K562 (cell line): ENCODE results near the gene RIT1. TPM values are rescaled to one million over a fixed set of nuclear protein-coding genes. Genes with fewer than 3 reads are reported as not detected.

Source experiments
- ATAC-seq: fragments of 200-7000 bp; cut with Tn5 transposase; 3 replicates; pipeline ENCODE4 v1.9.1; 2020; ENCODE audit warnings: moderate library complexity
- BruUV-seq: library from RNA; stranded (reverse); fragments of 400-500 nt; replicated peaks from 2 replicates; lab custom pipeline; 2021; lab: Mats Ljungman, UMichigan
- CTCF ChIA-PET: fragments of 300-600 bp; formaldehyde crosslinking; extraction: SDS; loops from one replicate; lab custom pipeline; 2021; ENCODE audit warnings: low intra/inter-chr PET ratio; lab: Yijun Ruan, JAX
- POLR2A ChIA-PET: fragments of 300-600, 350-650 bp; sonication (Branson Sonifier 250); formaldehyde crosslinking; extraction: SDS; loops from one replicate; lab custom pipeline; 2021; ENCODE audit warnings: antibody characterized with exemption, inconsistent platforms; lab: Yijun Ruan, JAX
- DNase-seq, 4 experiments: peaks; one replicate each; pipeline versions ENCODE4 v3.0.0 to v3.0.0-alpha.2; 2011 to 2018; ENCODE audit warnings: low spot score in 3 of 4, mixed read lengths in 3 of 4; ENCODE audit errors: extremely low read depth in 1 of 4
- FAIRE-seq: peaks from 2 replicates; lab custom pipeline; 2011; peaks lifted over from hg19 to GRCh38; lab: Jason Lieb, UNC
- H2AFZ ChIP-seq: 2 replicates; pipeline ENCODE4 v1.6.0; 2011; ENCODE audit warnings: low read depth, low read length, control low read depth, inconsistent platforms
- H3K27ac ChIP-seq: fragments of 200-600 bp; 3 replicates; pipeline ENCODE4 v1.8.0; 2011; ENCODE audit warnings: low read depth, mild to moderate bottlenecking, control low read depth, inconsistent platforms, low read length, moderate library complexity, mixed read lengths; ENCODE audit errors: extremely low read depth
- H3K27me3 ChIP-seq, 2 experiments: fragments of 300-600 bp in 1 of 2; 2 replicates in 1 of 2; 3 replicates in 1 of 2; pipeline versions ENCODE4 v1.6.0 to v1.8.0; 2011; ENCODE audit warnings: inconsistent platforms in 2 of 2, low read length in 2 of 2, mild to moderate bottlenecking in 1 of 2, mixed read lengths in 1 of 2, moderate library complexity in 1 of 2; ENCODE audit not compliant: control insufficient read depth in 2 of 2, insufficient read depth in 2 of 2
- H3K36me3 ChIP-seq: fragments of 300-600 bp; 3 replicates; pipeline ENCODE4 v1.8.0; 2011; ENCODE audit warnings: mild to moderate bottlenecking, low read length, inconsistent platforms; ENCODE audit not compliant: control insufficient read depth, insufficient read depth
- H3K4me1 ChIP-seq, 2 experiments: fragments of 200-600 bp in 1 of 2; replicated peaks in 1 of 2; 2 replicates in 1 of 2; 3 replicates in 1 of 2; pipeline versions ENCODE4 v1.5.1 to v1.8.0; 2011; ENCODE audit warnings: inconsistent platforms in 2 of 2, low read length in 2 of 2, mild to moderate bottlenecking in 1 of 2, mixed read lengths in 1 of 2, moderate library complexity in 1 of 2; ENCODE audit not compliant: control insufficient read depth in 2 of 2, insufficient read depth in 2 of 2
- H3K4me2 ChIP-seq: 2 replicates; pipeline ENCODE4 v1.6.1; 2011; ENCODE audit warnings: low read length, control low read depth, inconsistent platforms, mixed read lengths; ENCODE audit not compliant: insufficient read depth
- H3K4me3 ChIP-seq: fragments of 200-600 bp; sonication (generic), shearing (Covaris generic); 2 replicates; pipeline ENCODE4 v1.5.1; 2016; ENCODE audit warnings: control low read depth, inconsistent platforms
- H3K79me2 ChIP-seq: fragments of 200-600 bp; 3 replicates; pipeline ENCODE4 v1.8.0; 2011; ENCODE audit warnings: low read length, inconsistent platforms; ENCODE audit not compliant: control insufficient read depth, insufficient read depth
- H3K9ac ChIP-seq, 2 experiments: 2 replicates each; pipeline versions ENCODE4 v1.6.0 to v1.6.1; 2011; ENCODE audit warnings: low read depth in 2 of 2, low read length in 2 of 2, control low read depth in 1 of 2, inconsistent platforms in 1 of 2, mild to moderate bottlenecking in 1 of 2, mixed read lengths in 1 of 2; ENCODE audit not compliant: insufficient read depth in 1 of 2
- H3K9me1 ChIP-seq: one replicate; pipeline ENCODE4 v1.6.0; 2011; ENCODE audit warnings: inconsistent platforms, mild to moderate bottlenecking, low read length, moderate library complexity; ENCODE audit not compliant: control insufficient read depth, insufficient read depth
- H3K9me3 ChIP-seq: replicated peaks from 2 replicates; pipeline ENCODE4 v1.5.1; 2011; ENCODE audit warnings: low read depth, low read length, inconsistent platforms; ENCODE audit not compliant: control insufficient read depth, insufficient read depth
- H4K20me1 ChIP-seq: replicated peaks from 2 replicates; pipeline ENCODE4 v1.6.1; 2011; ENCODE audit warnings: low read length, inconsistent platforms, mixed read lengths; ENCODE audit not compliant: control insufficient read depth, insufficient read depth
- EP400 ChIP-seq: fragments of 450-650 bp; IDR thresholded peaks from 2 replicates; pipeline ENCODE4 v1.6.1; 2017; ENCODE audit warnings: antibody characterized with exemption, mild to moderate bottlenecking, moderate library complexity
- NFXL1 ChIP-seq: fragments of 450-650 bp; formaldehyde crosslinking; IDR thresholded peaks from 2 replicates; pipeline ENCODE4 v1.4.0; 2021; ENCODE audit warnings: mild to moderate bottlenecking
- POLR2G ChIP-seq: fragments of 200-400 bp; formaldehyde crosslinking; IDR thresholded peaks from 2 replicates; pipeline ENCODE4 v1.6.1; 2017; ENCODE audit warnings: low read depth, mild to moderate bottlenecking, antibody characterized with exemption, low read length, moderate library complexity
- ZNF263 ChIP-seq: sonication (generic); formaldehyde crosslinking; IDR thresholded peaks from 2 replicates; pipeline ENCODE4 v1.8.0; 2022; ENCODE audit warnings: mild to moderate bottlenecking, missing genetic modification reagents, borderline replicate concordance
- WGBS: fragments of 100-300 bp; shearing (Covaris generic); methylation state at CpG from one replicate; pipeline ENCODE4 v1.1.6; 2016; ENCODE audit warnings: low coverage, mixed read lengths; ENCODE audit not compliant: insufficient coverage; ENCODE audit errors: missing lambda C conversion rate; 5-methylcytosine and 5-hydroxymethylcytosine counted together
- in situ Hi-C: fragments of 300-500 bp; cut with MboI; formaldehyde crosslinking; loops from 4 replicates; pipeline ENCODE4 v1.15.0; 2018; ENCODE audit warnings: inconsistent platforms, mixed read lengths
- intact Hi-C: fragments of 100-400 bp; cut with micrococcal nuclease; formaldehyde crosslinking; loops from 2 replicates; pipeline ENCODE4 v1.14.2; 2022
- polyA plus RNA-seq, 8 experiments: library from polyadenylated mRNA; depleted of rRNA in 4 of 8; stranded (reverse) in 5 of 8; unstranded in 3 of 8; fragments of >200 nt; fragmentation: Nextera tagmentation in 2 of 8; fragmentation: Illumina TruSeq in 1 of 8; extraction: Ambion mirVana in 2 of 8; extraction: Trizol in 1 of 8; gene quantifications; 2 replicates each; pipeline versions ENCODE4 v1.2.1 to v1.2.3, GENCODE V29; 2011 to 2014; ENCODE audit warnings: inconsistent platforms in 1 of 8, missing spikeins in 1 of 8
- total RNA-seq, 7 experiments: library from RNA; depleted of rRNA in 6 of 7; stranded (reverse); fragments of >200 nt in 6 of 7; fragmentation: Illumina TruSeq in 2 of 7; extraction: Trizol in 2 of 7; gene quantifications; 2 replicates each; pipeline versions ENCODE4 v1.2.1 to v1.2.3, GENCODE V29; 2011 to 2021; ENCODE audit warnings: low replicate concordance in 1 of 7
- TF ChIP-seq, protein P1 (sequence below): fragments of 250-450 bp; sonication (Bioruptor Pico); IDR thresholded peaks from 2 replicates; pipeline ENCODE4 v1.5.0; 2020; ENCODE audit warnings: mild to moderate bottlenecking

RIT1 gene
- total and polyA plus RNA-seq, 9 of the 15 experiments (the other 6 are each of a cell fraction or from before 2014, with no cell fraction given), result 13.5 to 57.6 (median 22.9) TPM

DNA sequence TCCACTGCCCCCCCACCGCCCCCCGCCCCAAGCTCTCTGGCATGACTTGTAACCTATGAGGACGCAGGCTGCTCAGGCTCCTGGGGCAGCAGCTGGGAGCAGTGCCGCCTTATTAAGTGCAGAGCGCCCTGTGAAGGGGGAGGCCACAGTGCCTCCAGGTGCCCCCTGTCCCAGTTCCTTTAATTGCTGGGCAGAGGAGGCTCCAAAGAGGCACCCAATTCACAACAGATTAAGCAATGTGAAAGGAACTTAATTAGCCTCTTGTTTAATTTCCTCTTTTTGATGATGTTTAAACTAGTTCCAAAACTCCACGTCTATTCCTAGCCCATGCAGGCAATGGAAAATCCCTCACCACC is 33.3 kb upstream of the RIT1 start:
- no peak overlapping the region for H2AFZ ChIP-seq
- no peaks in the 10 kb centered on the region for H3K9me1 ChIP-seq
- TF ChIP-seq POLR2G, result peak; percentile 70
- TF ChIP-seq, protein P1, sequence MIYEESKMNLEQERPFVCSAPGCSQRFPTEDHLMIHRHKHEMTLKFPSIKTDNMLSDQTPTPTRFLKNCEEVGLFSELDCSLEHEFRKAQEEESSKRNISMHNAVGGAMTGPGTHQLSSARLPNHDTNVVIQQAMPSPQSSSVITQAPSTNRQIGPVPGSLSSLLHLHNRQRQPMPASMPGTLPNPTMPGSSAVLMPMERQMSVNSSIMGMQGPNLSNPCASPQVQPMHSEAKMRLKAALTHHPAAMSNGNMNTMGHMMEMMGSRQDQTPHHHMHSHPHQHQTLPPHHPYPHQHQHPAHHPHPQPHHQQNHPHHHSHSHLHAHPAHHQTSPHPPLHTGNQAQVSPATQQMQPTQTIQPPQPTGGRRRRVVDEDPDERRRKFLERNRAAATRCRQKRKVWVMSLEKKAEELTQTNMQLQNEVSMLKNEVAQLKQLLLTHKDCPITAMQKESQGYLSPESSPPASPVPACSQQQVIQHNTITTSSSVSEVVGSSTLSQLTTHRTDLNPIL (CRISPR knock-in tag), result 0 out of 2 replicates have a peak, but pooled peaks have one; percentile 31
- TF ChIP-seq ZNF263 (CRISPR knock-in tag), result no peak
- peak; percentile 61; the same call in 1 of the 2 replicates for TF ChIP-seq NFXL1 (CRISPR knock-in tag)
- TF ChIP-seq EP400, result no peak
- ChIA-PET POLR2A (interaction anchor here (0.6 to 6.9 kb wide), 10 partner anchors 10 to 671 kb away, joined by 3 to 50 read pairs (median 4); partner anchors contain the start of genes ARHGEF2, CLK2 and KHDC4), CTCF (no interaction called here)
- H3K4me1 ChIP-seq, result peaks cover 19 to 29% of the 10 kb centered on the region in 2 experiments
- intact Hi-C loops (no loop called here), in situ Hi-C loops (no loop called here)
- FAIRE-seq, result no peak
- BruUV-seq, result no TSS peak
- no peak overlapping the region for H3K9ac ChIP-seq
- ATAC-seq, result peak; percentile 2; the same call in 1 of the 3 replicates
- DNase-seq, result no peak
- no peaks in the 10 kb centered on the region for H3K79me2 ChIP-seq
- no peak overlapping the region for H3K27ac ChIP-seq
- no peaks in the 10 kb centered on the region for H3K9me3 ChIP-seq
- H3K27me3 ChIP-seq, result no peaks in the 10 kb centered on the region
- H4K20me1 ChIP-seq, result no peaks in the 10 kb centered on the region
- no peak overlapping the region for H3K4me3 ChIP-seq
- peaks cover 29% of the 10 kb centered on the region; the same call in 2 of the 3 replicates for H3K36me3 ChIP-seq
- no peak overlapping the region for H3K4me2 ChIP-seq
- 27% methylated on average over 4 of the region's 6 CpGs for WGBS
